Mononuclear cell (primary cell): Measurements from ENCODE around the gene HYI. TPM values are rescaled to one million over a fixed set of nuclear protein-coding genes. Genes with fewer than 3 reads are reported as not detected.
"Not testable (repeated sequence)": the region's sequence is repeated elsewhere in the genome, so short reads cannot be mapped to it uniquely, and the experiment has no call there.

Source experiments
- H3K27me3 ChIP-seq: 2 replicates; pipeline ENCODE4 v1.6.0; 2011; ENCODE audit warnings: low read length, control low read depth; ENCODE audit not compliant: insufficient read depth
- H3K4me1 ChIP-seq: 2 replicates; pipeline ENCODE4 v1.5.1; 2011; ENCODE audit warnings: mild to moderate bottlenecking, low read length, control low read depth; ENCODE audit not compliant: insufficient read depth
- H3K4me3 ChIP-seq: 2 replicates; pipeline ENCODE4 v1.5.1; 2011; ENCODE audit warnings: mild to moderate bottlenecking, low read length, moderate library complexity
- H3K9me3 ChIP-seq: 2 replicates; pipeline ENCODE4 v1.5.1; 2011; ENCODE audit warnings: low read depth, mild to moderate bottlenecking, control low read depth, low read length
- total RNA-seq: library from RNA; depleted of rRNA; stranded (reverse); fragments of >200 nt; gene quantifications from one replicate; pipeline ENCODE4 v1.2.3, GENCODE V29; 2012

The HYI gene
- total RNA-seq, 1 donor = 7.9 TPM

GRCh38 chr1:43415901-43416300 is 37.8 kb downstream of the HYI start:
- Histone ChIP-seq H3K4me1 (no peaks in the 10 kb centered on the region), H3K9me3 (no peaks in the 10 kb centered on the region), H3K4me3 (no peak overlapping the region), H3K27me3 (no peaks in the 10 kb centered on the region)

GRCh38 chr1:43414634-43415223 is 39.0 kb downstream of the HYI start:
- no peak overlapping the region for H3K4me3 ChIP-seq
- H3K9me3 ChIP-seq = no peaks in the 10 kb centered on the region
- H3K27me3 ChIP-seq = no peaks in the 10 kb centered on the region
- H3K4me1 ChIP-seq = no peaks in the 10 kb centered on the region

GRCh38 chr1:43413426-43413825 is 40.3 kb downstream of the HYI start:
- H3K4me3 ChIP-seq, H3K27me3 ChIP-seq, H3K4me1 ChIP-seq, H3K9me3 ChIP-seq: not testable (repeated sequence)

DNA sequence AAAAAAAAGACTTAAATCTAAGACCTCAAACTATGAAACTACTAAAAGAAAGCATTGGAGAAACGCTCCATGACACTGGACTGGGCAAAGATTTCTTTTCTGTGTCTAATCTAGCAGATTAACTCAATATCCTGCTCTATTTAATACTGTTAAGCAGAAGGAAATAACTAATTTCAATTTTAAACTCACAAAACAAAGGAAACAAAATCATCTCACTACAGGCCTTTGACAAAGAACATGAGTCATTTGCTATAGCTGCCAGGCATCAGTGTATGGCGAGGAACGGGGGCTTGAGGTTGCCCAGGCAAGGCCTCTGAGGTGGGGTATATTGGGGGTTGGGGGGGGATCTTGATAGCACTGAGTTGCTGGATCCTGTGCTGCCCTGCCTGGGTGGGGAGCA is 43.2 kb downstream of the HYI start:
- Histone ChIP-seq H3K4me1 (no peaks in the 10 kb centered on the region), H3K9me3 (no peaks in the 10 kb centered on the region), H3K27me3 (no peaks in the 10 kb centered on the region), H3K4me3 (no peak overlapping the region)

- Histone ChIP-seq H3K4me1 (no peaks in the 10 kb centered on the region), H3K9me3 (no peaks in the 10 kb centered on the region), H3K4me3 (no peak overlapping the region), H3K27me3 (no peaks in the 10 kb centered on the region)
Measured at GRCh38 chr1:43405876-43406234, 47.9 kb downstream of the HYI start.

DNA sequence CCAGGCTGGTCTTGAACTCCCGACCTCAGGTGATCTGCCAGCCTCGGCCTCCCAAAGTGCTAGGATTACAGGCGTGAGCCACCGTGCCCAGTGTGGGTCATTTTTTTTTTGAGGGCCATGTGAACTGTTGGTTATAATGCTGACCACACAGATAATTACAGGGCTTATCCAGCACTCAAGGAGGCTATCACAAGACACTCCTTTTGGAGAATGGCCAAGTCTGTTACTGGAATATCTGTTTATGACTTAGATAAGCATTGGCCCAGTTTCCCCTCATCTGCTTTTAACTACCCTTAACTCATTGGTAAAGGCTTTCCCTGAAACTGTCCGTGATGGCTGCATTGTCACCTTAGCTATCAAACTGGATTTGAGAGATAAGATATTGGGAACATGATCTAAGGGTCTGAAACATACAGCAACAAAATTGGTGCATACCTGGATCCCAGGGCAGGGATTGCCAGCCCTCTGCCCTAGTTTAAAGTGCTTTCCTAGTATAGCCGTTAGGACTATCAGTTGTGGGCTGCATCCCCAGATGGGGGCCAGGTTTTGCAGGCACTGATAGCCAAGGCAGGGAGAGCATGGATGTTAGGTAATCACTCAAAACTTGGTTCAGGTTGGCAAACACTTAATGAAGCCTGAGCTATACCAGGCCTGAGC is 48.4 kb downstream of the HYI start:
- no peaks in the 10 kb centered on the region for H3K27me3 ChIP-seq
- H3K4me3 ChIP-seq = no peak overlapping the region
- no peaks in the 10 kb centered on the region for H3K4me1 ChIP-seq
- no peaks in the 10 kb centered on the region for H3K9me3 ChIP-seq

DNA sequence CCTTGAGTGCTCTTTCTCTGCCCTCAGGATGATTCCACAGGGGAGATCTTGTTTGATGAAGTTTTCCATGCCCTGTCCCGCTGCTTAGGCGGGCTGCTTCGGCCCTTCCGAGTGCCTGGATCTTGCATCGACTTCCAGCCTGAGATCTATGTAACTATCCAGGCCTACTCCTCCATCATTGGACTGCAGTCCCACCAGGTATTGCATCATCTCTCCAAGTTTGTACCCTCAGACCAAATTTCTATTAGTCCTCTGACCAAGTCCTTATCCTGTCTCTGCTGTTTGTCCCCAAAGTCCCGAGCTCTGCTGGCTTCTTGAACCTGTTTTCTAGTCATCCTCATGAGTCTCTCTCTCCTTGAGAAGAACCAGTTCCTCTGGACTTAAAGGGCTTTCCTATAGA is 49.4 kb downstream of the HYI start:
- Histone ChIP-seq H3K27me3 (no peaks in the 10 kb centered on the region), H3K4me1 (no peaks in the 10 kb centered on the region), H3K9me3 (no peaks in the 10 kb centered on the region), H3K4me3 (no peak overlapping the region)

GRCh38 chr1:43402089-43402865 is 51.5 kb downstream of the HYI start:
- Histone ChIP-seq H3K4me3 (no peak overlapping the region), H3K4me1 (no peaks in the 10 kb centered on the region), H3K9me3 (no peaks in the 10 kb centered on the region), H3K27me3 (no peaks in the 10 kb centered on the region)

Other genes with a start within 250 kb of the HYI start
- gene TMEM125, start 183.9 kb downstream of the HYI start, total RNA-seq = 0.10 TPM
- not detected for gene C1orf210, start 168.3 kb downstream of the HYI start, total RNA-seq
- gene TIE1, start 152.9 kb downstream of the HYI start, total RNA-seq = 0.94 TPM
- 2.3 TPM for gene MPL, start 116.1 kb downstream of the HYI start, total RNA-seq
- 0.52 TPM for gene CDC20, start 95.0 kb downstream of the HYI start, total RNA-seq
- gene ELOVL1, start 85.9 kb downstream of the HYI start, total RNA-seq = 18.4 TPM
- 21.6 TPM for gene MED8, start 64.1 kb downstream of the HYI start, total RNA-seq
- 26.9 TPM for gene SZT2, start 64.0 kb downstream of the HYI start, total RNA-seq
- under 0.01 TPM for gene PTPRF, start 77.0 kb upstream of the HYI start, total RNA-seq
- 27.7 TPM for gene KDM4A, start 196.2 kb upstream of the HYI start, total RNA-seq